HPDE6-E6E7 (cell line): ENCODE data around the gene WDR48.
"Not testable (repeated sequence)": the region's sequence is repeated elsewhere in the genome, so short reads cannot be mapped to it uniquely, and the experiment has no call there.

Experiments
- DNase-seq: peaks from one replicate; pipeline ENCODE4 v3.0.0; 2011; ENCODE audit warnings: missing footprints; ENCODE audit errors: extremely low spot score

WDR48 gene

GRCh38 chr3:39051649-39052561 lies at the start of gene WDR48, which contains the start of gene SCN11A:
TSS of gene WDR48 (plus strand) at chr3:39052016. CDS start at chr3:39052026, 10 bp downstream.
TSS of gene SCN11A (minus strand) at chr3:39051944. CDS start at chr3:38950362, 101,582 bp downstream.
- peak; percentile 58 for DNase-seq

GRCh38 chr3:39005295-39005694 lies 46.5 kb upstream of the WDR48 start:
- DNase-seq, result no peak

- no peak for DNase-seq
Observed at GRCh38 chr3:39011191-39011736, 40.6 kb upstream of the WDR48 start.

DNA sequence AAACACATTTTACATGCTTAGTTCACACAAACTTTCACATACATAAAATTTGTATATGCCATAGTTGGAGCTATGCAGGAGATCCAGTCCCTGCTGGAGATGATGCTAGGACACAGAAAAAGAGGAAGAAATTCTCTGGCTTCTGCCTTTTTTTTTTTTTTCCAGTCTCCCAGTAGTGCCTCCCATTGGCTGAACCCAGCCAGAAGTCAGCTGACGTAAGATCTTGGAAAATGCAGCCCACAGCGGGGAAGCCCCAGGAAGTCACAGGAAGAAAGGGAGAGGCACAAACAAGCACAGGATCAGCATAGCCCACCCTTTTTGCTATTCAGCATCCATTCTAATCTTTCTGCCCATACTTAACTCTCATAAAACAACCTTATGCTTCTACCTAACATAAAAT lies 38.5 kb upstream of the WDR48 start:
- no peak for DNase-seq

DNA sequence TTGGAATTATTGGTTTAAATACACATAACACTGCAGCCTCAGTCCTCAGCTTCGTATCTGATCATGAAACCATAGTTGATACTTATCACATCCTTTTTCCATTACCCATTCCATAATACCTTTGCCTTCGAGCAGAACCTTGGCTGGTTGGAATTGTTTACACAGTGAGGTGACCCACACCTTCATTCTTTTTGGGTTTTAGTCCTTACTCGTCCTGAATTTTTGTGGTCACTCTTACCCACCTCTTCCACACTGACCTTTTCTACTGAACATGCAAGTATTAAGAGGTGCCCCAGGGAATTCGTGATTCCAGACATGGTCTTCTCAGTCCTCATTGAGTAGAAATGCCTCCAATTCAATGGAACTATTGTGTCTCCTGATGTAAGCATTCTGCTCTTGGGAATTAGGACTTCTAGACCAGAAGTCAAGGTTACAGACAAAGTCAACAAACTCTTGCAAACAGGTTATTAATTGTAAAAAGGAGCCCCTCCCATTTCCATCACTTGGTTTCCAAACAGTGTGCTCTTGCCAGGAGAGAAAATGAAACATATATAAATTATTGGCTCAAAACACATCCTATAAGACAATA lies 37.8 kb upstream of the WDR48 start:
- DNase-seq, result no peak

GRCh38 chr3:39015418-39015817 lies 36.4 kb upstream of the WDR48 start:
- DNase-seq, result no peak

DNA sequence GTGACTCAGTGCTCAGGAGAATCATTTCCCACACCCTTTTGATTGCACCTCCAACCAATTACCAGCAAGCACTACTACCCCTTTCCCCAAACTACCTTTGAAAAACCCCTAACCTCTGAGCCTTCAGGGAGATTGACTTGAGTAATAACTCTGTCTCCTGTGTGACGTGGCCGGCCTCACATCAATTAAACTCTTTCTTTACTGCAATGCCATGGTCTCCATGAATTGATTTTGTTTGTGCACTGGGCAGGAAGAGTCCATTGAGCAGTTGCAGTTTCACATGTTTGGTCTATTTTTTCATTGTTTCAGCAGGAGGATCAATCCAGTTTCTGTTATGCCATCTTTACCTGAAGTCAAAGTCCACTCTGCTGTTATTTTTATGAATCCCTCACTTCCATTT lies 32.5 kb upstream of the WDR48 start:
- DNase-seq, result no peak

DNA sequence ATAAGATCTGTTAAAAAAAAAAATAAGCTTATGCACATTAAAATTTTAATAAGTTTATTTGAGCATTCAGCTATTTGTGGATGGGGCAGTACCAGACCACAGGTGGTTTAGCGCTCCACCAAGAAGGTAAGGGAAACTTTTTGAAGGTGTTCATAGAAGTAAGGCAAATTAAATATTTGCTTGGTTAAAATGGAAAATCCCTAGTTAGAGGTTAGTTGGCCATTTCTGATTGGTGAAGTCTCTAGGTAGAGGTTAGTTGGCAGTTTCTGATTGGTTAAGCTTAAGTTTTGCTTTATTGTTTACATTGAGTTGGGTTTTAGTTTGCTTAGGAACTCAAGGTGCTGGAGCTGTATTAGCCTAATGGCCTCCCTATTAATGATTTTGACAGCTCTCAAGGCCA lies 30.8 kb upstream of the WDR48 start:
- DNase-seq, result no peak

DNA sequence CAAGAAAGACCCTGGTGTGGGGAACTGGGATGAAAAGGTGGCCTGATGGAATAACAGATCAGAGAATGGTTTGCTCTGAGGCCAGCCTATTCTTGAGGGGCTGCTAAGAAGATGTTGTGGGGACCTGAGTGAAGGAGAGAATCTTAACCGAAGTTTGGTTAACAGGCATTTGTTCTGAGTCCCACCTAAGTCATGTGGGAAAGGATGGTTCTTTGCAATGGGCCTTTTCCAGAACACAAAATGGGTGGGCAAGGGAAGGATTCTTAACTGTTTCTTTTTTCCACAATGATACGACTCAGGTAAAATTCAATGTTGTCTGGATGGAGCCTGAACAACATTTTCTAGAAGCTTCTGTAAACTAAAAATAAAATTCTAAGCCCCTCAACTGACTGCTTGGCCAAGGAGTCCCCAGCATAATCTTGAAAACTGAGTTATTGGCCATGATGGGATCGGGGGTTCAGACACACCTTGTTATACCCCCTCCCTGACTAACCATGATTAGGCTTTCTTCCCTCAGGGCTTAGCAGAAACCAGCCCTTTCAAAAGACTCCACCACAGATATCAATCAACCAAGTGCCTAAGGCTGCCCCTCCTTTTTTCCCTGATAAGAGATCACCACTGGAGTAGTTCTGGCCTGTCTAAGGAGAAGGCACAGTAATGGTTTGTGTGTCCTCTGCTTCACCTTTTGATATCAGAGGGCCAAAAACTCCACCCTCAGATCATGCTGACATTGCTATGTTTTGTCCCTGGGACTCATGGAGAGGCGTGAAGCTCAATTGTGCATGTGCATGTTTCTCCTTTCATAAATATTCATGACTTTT lies 30.1 kb upstream of the WDR48 start:
- no peak for DNase-seq

DNA sequence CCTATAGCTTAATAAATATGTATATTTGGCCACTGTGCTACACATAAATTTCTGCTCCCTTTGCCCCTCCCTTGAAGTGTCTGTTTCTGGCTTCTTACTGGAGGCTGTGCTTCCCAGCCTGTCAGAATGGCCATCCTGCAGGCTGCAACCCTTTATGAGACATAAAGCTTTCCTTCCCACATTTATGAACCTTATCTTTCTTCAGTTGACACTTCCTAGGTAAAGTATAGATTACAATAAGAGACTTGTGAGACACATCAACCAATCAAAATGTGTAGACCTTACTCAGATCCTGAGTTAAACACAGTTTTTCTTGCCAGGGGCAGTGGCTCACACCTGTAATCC lies 29.6 kb upstream of the WDR48 start:
- no peak for DNase-seq

DNA sequence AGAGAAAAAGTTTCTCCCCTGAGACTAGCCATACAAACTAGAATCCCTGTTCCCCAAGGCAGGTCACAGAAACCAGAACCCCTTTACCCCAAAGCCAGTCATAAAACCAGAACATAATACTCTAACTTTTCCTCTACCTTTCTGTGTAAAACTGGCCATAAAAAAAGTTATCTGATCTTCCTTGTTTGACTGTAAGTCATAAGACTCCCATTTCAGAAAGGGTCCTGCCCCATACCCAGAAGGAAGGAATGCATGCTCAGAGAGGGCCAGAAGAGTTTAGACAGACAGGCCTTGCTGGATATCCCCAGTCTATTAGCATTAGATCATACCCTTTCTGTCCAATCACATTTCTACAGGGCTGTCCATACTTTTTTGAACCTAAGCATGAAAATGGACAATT lies 27.3 kb upstream of the WDR48 start:
- DNase-seq, result no peak

- DNase-seq, result no peak
Observed at GRCh38 chr3:39025222-39025970, 26.4 kb upstream of the WDR48 start.

DNA sequence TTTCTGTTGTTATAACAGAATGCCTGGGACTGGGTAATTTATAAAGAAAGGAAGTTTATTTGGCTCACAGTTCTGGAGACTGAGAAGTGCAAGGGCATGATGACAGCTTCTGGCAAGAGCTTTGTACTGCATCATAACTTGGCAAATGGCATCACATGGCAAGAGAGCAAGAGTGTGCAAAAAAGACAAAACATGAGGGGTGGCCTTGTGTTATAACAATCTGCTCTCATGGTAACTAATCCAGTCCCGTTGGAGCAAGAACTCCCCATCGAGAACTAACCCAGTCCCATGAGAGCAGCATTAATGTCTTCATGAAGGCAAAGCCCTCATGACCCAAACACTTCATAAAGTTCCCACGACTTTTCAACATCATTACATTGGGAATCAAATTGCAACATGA lies 23.3 kb upstream of the WDR48 start:
- no peak for DNase-seq

DNA sequence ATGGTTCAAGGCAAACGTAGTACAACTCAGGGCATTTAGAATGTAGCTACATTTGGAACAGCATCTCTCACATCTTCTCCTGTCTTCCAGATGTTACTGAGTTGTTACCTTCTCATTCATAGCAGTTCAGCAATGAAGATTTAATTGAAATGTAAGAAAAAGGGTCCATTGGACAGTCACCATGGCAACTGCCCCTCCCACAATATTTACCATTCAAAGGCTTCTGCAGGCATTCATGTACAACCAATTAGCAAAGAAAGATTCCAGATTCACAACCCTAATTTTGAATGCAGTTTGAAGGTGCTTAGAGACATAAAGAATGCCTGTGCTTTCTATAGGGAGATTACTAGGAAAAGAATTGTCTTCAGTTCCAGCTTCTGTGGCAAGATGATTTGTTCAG lies 22.3 kb upstream of the WDR48 start:
- DNase-seq, result no peak

DNA sequence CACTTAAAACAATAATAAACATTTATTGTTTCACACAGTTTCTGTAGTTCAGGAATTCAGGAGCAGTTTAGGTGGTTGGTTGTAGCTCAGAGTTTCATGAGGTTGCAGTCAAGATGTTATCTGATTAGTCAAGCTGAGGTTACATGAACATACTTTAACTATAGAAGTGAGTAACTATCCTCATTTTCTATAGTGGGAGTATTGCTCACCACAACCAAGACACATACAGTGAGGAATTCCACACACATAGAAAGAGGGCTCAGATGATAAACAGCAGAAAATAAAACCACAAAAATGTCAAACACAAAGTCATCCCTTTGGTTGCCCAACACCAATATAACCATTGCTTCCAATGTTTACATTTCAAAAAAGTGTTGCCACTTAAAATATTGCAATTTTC lies 13.7 kb upstream of the WDR48 start:
- no peak for DNase-seq

DNA sequence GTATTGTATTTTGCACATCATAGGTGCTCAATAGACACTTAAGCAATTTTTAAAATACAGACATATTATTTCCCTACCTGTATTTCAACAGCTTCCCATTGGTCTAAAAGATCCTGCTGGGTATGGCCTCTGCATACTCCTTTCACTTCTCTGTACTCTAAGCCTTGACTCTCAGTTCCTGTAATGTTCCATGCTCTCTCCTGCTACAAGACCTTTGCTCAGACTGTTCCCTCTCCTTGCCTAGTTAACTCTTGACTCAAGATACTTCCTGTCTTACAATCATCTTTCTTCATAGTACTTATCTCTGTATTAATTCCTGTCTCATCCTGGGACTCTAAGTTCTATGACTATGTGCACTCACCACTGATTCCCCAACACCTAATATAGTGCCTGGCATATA lies 1.8 kb upstream of the WDR48 start:
- no peak for DNase-seq

DNA sequence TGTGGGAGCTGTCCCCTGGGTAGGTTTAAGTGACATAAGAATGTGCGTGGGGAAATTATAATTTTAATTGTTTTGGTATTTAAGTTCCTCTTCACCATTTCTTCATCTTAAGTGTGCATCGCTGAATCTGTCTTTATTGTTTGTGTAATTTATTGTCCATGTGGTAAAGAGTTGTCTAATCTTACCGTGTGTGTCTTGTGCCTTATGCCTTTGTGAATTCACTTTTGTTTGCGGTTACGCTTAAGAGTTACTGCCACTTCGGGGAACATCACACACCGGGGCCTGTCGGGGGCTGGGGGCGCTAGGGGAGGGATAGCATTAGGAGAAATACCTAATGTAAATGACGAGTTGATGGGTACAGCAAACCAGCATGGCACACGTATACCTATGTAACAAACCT lies 767 bp downstream of the WDR48 start:
- no peak for DNase-seq

DNA sequence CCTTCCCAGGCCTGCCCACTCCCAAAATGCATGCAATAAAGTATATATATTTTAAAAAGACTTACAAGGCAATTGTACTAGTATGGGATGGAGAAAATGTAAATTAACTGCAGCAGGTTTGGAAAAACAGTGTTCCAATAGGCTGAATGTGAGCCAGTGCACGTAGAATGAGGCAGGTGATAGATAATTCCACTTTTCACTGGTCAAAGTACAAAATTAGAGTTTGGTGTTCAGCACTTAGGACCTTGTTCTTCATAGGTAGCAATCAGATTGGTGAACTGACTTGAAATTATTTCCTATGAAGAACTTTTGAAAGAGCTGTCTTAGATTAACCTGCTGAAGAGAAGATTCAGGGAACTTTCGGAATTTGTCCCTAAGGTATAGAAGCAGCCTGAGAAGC lies 1.9 kb downstream of the WDR48 start:
- DNase-seq, result no peak

DNA sequence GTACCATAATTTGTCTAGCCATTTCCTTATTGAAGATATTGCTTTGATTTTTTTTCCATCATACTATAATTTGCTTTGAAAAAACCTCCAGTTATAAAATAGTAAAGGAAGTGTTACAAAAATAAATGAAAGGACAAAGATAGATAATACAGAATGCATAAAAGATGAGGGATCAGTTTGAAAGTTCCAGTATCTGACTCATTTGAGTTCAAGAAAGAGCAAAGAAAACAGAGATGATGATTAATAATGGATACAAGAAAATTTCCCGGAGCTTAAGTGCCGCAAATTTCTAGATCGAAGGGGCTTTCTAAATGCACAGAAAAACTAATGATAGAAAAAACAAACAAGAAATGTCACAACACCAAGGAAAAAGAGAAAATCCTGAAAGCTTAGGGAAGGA lies 4.3 kb downstream of the WDR48 start:
- no peak for DNase-seq

GRCh38 chr3:39061228-39061627 lies 9.4 kb downstream of the WDR48 start:
- DNase-seq, result not testable (repeated sequence)

DNA sequence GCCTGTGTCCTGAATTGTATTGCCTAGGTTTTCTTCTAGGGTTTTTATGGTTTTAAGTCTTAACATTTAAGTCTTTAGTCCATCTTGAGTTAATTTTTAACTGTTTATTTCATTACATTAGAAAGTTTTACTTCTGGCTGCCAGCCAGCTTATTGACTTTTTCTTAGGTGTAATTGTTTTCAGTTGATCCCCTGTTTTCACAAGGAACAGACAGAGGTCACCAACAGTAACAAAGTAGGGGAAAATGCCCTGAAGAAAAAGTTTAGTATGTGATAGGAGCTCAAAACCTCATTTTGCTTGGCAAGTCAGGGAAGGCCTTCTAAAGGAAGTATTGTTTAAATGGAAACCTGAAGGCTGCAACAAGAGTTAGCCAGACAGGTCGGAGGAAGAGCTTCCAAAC lies 10.4 kb downstream of the WDR48 start:
- no peak for DNase-seq

GRCh38 chr3:39063143-39063542 lies 11.3 kb downstream of the WDR48 start:
- no peak for DNase-seq
